ENCODE measurements around the gene HS3ST3A1. TPM values are rescaled to one million over a fixed set of nuclear protein-coding genes. Genes with fewer than 3 reads are reported as not detected.

HS3ST3A1 gene
- total and polyA plus RNA-seq, 2 of the 4 experiments (the other 2 are of a cell fraction): 8.8 to 9.0 TPM

- peak overlapping the region; percentile 38 for H2AK9ac ChIP-seq (replicated peaks; ENCODE audit: low read depth, low read length, poor library complexity)
- H3K4me1 ChIP-seq (ENCODE audit: control insufficient read depth, insufficient read depth, low read length): peaks cover 26% of the 10 kb centered on the region
- H4K5ac ChIP-seq (ENCODE audit: low read depth, low read length): peak overlapping the region; percentile 6; the same call in 1 of the 2 replicates
- H3K18ac ChIP-seq (ENCODE audit: low read depth, low read length): peak overlapping the region; percentile 25
- no peak overlapping the region for H3K27ac ChIP-seq (ENCODE audit: insufficient read depth, low read length)
- H4K20me1 ChIP-seq (ENCODE audit: insufficient read depth, low read length): no peaks in the 10 kb centered on the region
- H3K4ac ChIP-seq (ENCODE audit: low read depth, low read length): peak overlapping the region; percentile 71
- BruUV-seq (replicated peaks): no TSS peak
- peak overlapping the region; percentile 60; the same call in 1 of the 3 replicates for H2BK15ac ChIP-seq (ENCODE audit: low read depth, low read length)
- peak overlapping the region; percentile 39 for H3K14ac ChIP-seq (replicated peaks; ENCODE audit: low read depth, low read length)
- H3K36me3 ChIP-seq (ENCODE audit: control insufficient read depth, insufficient read depth, low read length): no peaks in the 10 kb centered on the region
- POLR2A ChIA-PET (ENCODE audit: unreplicated experiment): interaction anchor here (0.6 kb wide), 1 partner anchor 707 kb away, joined by 5 read pairs; the partner anchor contains the start of gene HS3ST3B1
- CTCF ChIA-PET: interaction anchor here (0.5 to 2.3 kb wide), 7 partner anchors 18 to 708 kb away, joined by 3 to 8 read pairs (median 4); partner anchors contain the start of gene HS3ST3B1
- H3K23ac ChIP-seq (ENCODE audit: low read depth, low read length): peak overlapping the region; percentile 66
- dilution Hi-C loops (cut with HindIII; ENCODE audit: low sequenced_read_pairs, unreplicated experiment): no loop called here
- no peak overlapping the region for H3K4me3 ChIP-seq (ENCODE audit: insufficient read depth, low read depth, low read length)
- H3K9me1 ChIP-seq (ENCODE audit: insufficient read depth, low read length): peaks cover 20% of the 10 kb centered on the region; the same call in 1 of the 2 replicates
- 67% methylated on average over 4 of the region's 10 CpGs; no CpG with 5 or more reads in 1 of the 2 experiments for WGBS, 2 experiments (ENCODE audit: extremely low coverage in 2 of 2, insufficient read length in 1 of 2)
- H3K9ac ChIP-seq (ENCODE audit: low read depth, low read length): no peak overlapping the region
- H3K79me1 ChIP-seq (ENCODE audit: low read depth in 1 of 2, low read length in 2 of 2): peaks cover 11 to 61% of the 10 kb centered on the region in 2 experiments
- H3K27me3 ChIP-seq (ENCODE audit: control insufficient read depth, insufficient read depth, low read length): no peaks in the 10 kb centered on the region
- H4K91ac ChIP-seq (ENCODE audit: insufficient read depth, low read depth, low read length): peak overlapping the region; percentile 53
- H2AFZ ChIP-seq (replicated peaks; ENCODE audit: low read length, poor library complexity): no peak overlapping the region
- peak overlapping the region; percentile 78 for H2BK20ac ChIP-seq (ENCODE audit: low read depth, low read length)
- no peaks in the 10 kb centered on the region for H3K9me3 ChIP-seq (ENCODE audit: control insufficient read depth, insufficient read depth, low read length)
- intact Hi-C loops (cut with micrococcal nuclease): loop anchor here (1.0 to 10.0 kb wide), 3 partner anchors 256 to 1211 kb away; no protein-coding TSS in a partner anchor
- ATAC-seq (ENCODE audit: low read depth) (no peak), DNase-seq (peak; percentile 57)
- H2BK5ac ChIP-seq (ENCODE audit: low read depth, low read length, poor library complexity, severe bottlenecking): peak overlapping the region; percentile 68
- H2BK120ac ChIP-seq (ENCODE audit: low read depth, low read length): peak overlapping the region; percentile 28
- H4K8ac ChIP-seq (ENCODE audit: low read depth in 2 of 2, low read length in 2 of 2): peak overlapping the region in 1 of 2 experiments; percentile 60; a peak in 2 of 4 replicates
- TF ChIP-seq FOS (IDR thresholded peaks at IDR 0.05; ENCODE audit: low read depth, low read length) (peak; percentile 26; the same call in 1 of the 2 replicates), CEBPB (IDR thresholded peaks at IDR 0.05; ENCODE audit: low read depth, low read length) (no peak), MAFK (IDR thresholded peaks at IDR 0.05; ENCODE audit: low read depth, low read length) (no peak)
- H3K56ac ChIP-seq (ENCODE audit: extremely low read depth, insufficient read depth, low read length): no peak overlapping the region
- peak overlapping the region; percentile 35; the same call in 1 of the 2 replicates for H3K4me2 ChIP-seq (ENCODE audit: low read depth, low read length)
- in situ Hi-C loops (cut with MboI; ENCODE audit: low sequenced_read_pairs): loop anchor here (5.0 to 10.0 kb wide), 3 partner anchors 251 to 1331 kb away; partner anchors contain the start of gene HS3ST3B1
- H2AK5ac ChIP-seq (ENCODE audit: low read depth, low read length): peak overlapping the region; percentile 84
These were observed 8.0 kb downstream of the HS3ST3A1 start for GRCh38 chr17:13593757-13594156.
